A673 (cell line): ENCODE results near the gene IL21R.

Experiments used
- EZH2 ChIP-seq: fragments of 200-600 bp; sonication (generic); IDR thresholded peaks from 2 replicates; pipeline ENCODE4 v1.6.1; 2017; ENCODE audit warnings: borderline replicate concordance, low read depth, mild to moderate bottlenecking, mixed read lengths, antibody characterized with exemption, low read length; ENCODE audit not compliant: poor library complexity, severe bottlenecking
- TF ChIP-seq, protein P1 (sequence below): fragments of 300-800, 200-600 bp; sonication (generic); conservative IDR thresholded peaks from 2 replicates; pipeline ENCODE4 v1.5.1; 2017; ENCODE audit warnings: low read depth, mild to moderate bottlenecking, antibody characterized with exemption, low read length, moderate library complexity, mixed read lengths

- TF ChIP-seq, protein P1, sequence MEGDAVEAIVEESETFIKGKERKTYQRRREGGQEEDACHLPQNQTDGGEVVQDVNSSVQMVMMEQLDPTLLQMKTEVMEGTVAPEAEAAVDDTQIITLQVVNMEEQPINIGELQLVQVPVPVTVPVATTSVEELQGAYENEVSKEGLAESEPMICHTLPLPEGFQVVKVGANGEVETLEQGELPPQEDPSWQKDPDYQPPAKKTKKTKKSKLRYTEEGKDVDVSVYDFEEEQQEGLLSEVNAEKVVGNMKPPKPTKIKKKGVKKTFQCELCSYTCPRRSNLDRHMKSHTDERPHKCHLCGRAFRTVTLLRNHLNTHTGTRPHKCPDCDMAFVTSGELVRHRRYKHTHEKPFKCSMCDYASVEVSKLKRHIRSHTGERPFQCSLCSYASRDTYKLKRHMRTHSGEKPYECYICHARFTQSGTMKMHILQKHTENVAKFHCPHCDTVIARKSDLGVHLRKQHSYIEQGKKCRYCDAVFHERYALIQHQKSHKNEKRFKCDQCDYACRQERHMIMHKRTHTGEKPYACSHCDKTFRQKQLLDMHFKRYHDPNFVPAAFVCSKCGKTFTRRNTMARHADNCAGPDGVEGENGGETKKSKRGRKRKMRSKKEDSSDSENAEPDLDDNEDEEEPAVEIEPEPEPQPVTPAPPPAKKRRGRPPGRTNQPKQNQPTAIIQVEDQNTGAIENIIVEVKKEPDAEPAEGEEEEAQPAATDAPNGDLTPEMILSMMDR: no peak
- no peak for TF ChIP-seq EZH2
Observed at GRCh38 chr16:27377666-27378485, 24.1 kb upstream of the IL21R start.
